GM19238 (cell line): ENCODE data around the gene CLCN5.

ENCODE experiments used
- DNase-seq: peaks from one replicate; pipeline ENCODE4 v3.0.0; 2011; ENCODE audit warnings: low spot score; ENCODE audit not compliant: insufficient read length

Gene CLCN5

DNA sequence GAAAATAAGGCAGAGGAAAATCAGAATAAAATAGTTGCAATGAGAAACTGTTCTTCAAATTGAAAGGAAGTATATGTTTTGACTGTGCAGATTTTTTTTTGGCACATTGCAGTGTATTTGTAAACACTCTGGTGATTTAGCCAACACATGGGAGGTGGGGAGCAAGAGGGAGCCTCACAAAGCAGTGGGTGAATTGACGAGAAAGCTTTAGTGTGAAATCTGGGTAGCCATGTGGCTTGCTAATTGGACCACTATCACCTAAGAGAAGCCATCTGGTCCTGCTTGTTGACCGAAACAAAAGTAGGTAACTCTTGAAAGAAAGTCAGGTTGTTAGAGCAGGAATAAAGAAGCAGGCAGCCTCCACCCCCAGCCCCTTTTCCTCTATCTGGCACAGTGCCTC is 10.4 kb downstream of the CLCN5 start:
- DNase-seq, result no peak

DNA sequence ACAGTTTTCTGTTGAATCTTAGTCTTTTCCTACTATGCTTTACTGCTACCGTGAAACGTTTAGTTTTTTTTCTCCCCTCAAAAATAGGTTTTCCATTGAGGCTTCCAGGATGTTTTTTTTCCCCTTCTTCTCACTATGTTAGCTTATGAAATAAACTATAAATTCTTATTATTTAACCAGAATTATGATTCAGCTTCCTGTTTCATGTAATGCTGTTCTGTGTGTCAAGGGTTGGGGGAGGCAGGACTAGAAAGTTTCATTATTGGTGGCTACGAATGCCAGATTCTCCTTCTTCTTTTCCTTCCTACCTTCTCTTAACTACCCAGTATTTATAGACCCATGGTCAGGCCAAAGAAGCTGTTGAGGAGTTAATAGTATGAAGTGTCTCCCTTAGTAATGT is 11.8 kb downstream of the CLCN5 start:
- no peak for DNase-seq

DNA sequence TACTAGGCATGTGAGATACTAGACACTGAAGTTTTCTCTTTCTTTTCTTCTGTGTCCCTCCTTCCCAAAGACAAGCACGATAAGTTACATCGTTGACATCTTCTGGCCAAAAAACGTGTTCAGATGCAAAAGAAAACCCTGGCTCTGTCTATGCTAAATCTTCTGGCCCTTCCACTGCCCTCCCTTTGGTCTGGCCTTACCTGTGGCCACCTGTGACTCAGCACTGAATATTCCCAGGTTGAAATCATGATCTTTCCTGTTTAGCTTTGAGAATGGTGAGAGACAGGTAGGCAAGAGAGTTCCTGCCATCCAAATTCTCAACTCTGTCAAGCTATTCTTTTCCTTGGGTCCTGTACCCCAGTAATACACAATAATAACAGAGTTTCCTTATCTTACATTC is 12.3 kb downstream of the CLCN5 start:
- DNase-seq, result no peak

DNA sequence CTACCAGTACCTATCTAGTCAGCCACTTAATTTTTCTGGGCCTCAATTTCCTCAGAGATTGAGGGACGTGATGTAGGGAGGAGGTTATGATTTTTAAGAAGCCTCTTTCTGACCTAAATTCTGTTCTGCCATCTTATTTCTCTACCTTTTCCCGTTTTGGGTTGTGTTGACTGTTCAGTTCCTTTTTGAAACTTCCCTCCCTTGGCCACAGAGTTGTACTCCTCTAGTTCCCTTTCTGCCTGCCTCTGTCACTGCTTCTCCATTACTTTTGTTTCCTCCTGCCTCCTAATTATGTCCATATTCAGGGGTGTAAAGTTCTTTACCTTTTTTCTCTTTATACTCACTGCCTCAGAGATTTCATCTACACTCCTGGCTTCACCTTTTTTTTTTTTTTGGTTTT is 25.4 kb downstream of the CLCN5 start:
- no peak for DNase-seq

DNA sequence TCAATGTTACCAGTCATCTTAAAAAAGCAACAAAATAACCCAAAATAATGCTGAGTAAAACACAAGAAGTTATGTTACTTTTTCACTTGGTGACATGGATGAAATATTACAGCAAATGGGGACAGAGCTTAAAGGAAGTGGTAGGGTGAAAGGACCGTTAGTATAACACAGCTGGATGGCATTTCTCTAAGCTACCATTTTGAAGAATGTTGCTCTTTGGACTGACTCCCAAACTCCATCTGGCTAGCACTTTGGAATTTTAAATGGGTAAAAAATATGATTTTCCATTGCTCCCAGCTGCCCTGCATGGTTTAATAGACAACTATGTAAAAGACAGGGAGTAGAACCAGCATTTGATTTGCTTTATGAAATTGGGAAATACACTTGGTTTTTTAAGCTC is 27.6 kb downstream of the CLCN5 start:
- DNase-seq, result no peak

DNA sequence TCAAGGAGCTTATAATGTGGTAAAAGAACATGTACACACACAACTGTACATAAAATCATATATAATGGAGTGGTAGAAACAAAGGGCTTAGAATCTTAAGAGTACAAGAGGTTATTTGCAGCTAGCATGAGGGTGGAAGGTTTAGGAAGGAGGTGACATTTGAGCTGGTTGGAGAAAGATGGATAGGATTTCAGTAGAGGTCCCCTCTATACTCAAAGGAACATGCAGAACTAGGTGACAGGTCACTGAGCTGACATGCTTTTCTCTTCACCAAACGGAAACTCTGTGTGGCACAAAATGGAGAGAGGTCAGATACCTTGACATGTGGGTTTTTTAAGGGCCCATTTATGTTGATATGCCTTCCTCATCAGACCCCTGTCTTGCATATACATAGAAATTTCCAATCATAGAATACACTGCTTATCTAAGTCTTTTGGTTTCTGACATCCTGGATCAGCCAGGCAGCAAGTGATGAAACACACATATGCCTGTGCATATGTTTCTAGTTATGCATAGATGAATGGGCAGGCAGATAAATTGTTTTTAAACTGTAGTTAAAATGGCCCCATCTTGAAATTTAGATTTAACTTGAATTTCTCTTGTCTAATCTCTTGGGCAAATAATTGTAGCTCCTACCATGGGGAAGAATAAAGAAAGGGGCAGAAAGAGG is 29.3 kb downstream of the CLCN5 start:
- DNase-seq, result no peak

DNA sequence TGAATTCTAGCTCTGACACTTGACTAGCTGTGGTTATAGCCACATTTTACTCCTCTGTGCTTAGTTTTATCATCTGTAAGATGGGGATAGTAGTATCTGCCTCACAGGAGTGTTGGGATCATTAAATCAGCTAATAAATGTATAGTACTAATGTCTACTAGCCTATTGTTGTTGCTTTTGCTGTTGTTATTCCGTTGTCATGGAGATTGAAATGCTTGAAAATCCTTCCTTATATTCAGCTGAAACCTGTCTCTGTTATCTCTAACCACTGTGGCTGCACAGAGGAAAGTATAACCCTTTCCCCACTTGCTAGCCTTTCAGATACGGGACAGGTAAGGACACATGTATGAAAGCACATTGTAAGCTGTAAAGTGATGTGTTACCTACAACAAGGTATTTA is 33.9 kb downstream of the CLCN5 start:
- DNase-seq, result no peak

DNA sequence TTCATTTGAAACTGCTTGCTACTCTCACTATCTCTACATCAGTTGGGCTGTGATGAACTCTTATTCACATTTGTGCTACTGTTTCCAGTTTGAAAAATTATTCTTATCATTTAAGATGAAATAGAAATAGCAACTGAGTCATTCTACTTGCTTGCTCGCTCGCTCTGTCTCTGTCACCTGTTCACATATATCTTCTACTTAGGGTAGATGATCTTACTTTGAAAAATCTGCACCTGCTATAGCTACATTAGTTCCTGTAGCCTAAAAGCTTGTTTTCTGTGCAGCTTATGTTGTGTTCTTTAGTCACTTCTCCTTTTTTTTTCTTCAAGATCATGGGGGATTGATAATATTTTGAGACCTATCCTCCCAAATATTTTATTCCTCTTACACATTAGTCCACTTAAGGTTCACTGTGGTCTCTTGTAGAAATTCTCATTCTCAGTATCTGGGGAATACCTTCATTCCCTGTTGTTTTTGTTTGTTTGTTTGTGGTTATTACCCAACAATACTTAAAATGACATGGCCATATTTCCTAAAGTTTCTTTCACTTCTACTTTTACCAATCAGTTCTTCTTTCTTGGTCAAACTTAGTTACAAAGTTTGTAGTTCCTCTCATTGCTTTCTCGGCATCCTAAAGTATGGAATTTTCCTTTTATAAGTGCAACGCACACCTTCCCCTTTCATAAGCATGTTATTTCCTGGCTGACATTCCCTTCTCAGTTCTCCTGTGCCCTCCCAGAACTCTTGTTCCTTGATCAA is 36.5 kb downstream of the CLCN5 start:
- DNase-seq, result no peak

DNA sequence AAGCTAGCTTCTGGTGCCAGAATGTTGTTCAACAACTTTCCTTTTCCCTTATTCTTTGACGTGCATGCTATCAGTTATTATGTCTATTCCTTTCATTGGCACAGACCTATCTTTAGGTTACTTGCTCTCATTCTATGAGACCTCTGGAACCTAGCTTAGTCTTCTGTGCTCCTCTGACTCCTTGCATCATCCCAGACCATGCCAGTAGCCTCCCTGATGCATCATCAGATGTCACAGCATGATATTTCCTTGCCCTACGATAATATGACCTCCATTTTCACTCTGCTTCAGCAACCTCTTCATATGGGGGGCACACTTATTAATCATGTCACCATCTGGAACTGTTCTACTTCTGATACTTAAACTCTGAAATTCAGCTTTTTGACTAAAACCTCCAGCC is 37.2 kb downstream of the CLCN5 start:
- DNase-seq, result no peak

DNA sequence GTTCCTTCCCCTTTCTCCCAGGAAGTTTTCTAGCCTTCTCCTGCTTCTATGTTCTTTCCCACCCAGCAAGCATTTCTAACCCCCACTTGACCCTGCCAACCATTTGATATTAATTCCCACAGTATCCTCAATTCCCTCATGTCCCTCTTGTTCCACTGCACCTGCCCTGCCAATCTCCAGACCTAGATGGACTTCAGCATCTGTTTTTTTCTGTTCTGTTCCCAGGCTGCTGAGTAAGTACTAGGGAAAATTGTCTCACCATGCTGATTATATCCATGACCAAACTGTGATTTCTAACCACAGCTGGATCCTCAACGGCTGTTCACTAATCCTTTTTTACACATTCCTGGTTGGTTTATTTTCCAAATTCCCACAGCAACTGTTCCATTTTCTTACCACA is 37.7 kb downstream of the CLCN5 start:
- DNase-seq, result no peak

DNA sequence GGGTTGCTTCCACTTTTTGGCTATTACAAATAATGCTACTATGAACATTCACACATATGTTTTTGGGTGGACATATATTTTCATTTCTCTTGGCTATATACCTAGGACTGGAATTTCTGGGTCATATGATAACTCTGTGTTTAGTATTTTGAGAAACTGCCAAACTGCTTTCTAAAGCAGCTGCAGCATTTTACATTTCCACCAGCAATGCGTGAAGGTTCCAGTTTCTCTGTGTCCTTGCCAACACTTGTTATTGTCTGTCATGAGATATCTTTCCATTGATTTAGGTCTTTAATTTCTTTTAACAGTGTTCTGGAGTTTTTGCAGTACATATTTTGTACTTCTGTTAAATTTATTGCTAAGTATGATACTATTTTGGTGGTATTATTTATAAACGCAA is 48.3 kb downstream of the CLCN5 start:
- DNase-seq, result no peak

DNA sequence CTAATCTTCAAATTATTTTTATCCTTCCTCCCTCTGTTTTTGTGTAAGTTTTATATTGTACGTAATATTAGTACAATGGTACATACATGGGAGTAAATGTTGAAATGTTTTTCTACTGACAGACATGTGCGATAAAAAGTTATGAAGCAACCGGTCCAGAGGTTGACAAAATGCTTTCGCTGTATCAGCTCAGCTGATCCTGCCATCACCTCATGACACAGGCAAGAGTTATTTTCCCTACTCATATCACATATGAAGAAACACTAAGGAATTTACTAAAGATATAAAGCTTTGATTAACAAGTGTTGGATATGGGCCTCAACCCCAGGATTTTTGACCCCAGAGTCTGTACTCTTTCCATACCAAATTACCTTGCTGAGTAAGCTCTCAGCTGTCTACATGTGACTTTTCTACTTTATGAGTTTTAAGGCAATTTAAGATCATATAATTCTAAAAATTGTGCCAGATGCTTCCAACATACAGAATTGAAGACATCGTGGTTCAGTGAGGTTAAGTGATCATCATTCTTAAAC is 50.0 kb downstream of the CLCN5 start:
- no peak for DNase-seq

DNA sequence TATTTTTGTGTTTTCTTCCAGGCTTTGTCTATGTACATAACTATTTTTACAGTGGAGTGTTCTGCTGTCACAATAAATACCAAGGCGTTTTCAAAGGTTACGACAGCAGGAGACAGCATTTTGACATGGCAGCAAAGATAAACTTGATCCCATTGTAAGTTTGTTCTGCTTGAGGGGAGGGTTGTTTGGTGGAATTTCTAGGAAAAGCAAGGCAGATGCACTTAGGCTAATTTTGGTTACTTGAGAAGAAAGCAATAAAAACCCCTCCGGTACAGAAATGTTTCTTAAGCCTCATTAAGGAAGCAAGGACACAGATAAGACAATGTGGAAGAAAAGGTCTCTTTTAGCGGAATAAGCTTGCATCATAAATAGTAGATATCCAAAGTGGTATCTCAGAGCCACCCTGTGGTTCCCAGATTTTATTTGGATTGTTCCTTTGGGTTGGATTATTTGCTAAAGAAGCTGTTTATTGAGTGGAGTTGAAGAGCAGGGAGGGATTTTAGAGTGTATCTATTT is 54.3 kb downstream of the CLCN5 start:
- DNase-seq, result no peak

DNA sequence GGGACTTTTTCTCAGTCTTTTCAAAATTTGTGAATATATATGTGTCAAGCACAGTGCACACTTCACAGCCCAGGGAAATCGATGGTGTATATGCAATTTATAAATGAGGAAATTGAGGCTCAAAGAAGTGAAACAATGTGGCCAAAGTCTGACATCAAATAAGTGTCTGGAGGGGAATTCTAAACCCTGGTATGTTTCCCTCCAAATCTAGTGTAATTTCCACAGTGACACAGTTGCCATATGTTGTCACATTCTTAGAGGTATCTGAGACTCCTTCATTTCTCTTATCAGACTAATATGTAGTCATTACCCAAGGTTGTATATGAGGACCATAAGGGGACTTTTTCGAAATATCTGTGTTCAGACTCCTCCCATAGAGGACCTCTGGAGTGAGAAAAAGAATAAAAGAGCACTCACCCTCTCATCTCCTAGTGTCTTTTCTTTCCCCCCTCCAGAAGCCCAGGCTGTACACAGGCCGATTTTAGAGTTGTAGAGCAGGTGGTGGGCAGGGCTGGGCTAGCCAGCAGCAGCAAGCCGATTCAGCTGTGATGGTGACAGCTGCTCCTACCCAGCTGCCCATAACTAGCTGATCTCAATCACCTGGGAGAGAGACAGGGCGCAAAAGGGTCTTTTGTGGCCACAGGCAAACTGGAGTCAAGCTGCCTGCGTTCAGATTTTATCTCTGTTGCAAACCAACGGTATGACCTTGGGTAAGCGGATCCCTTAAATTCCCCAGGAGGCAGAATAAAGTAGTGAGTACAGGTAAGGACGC is 55.1 kb downstream of the CLCN5 start:
- DNase-seq, result no peak

DNA sequence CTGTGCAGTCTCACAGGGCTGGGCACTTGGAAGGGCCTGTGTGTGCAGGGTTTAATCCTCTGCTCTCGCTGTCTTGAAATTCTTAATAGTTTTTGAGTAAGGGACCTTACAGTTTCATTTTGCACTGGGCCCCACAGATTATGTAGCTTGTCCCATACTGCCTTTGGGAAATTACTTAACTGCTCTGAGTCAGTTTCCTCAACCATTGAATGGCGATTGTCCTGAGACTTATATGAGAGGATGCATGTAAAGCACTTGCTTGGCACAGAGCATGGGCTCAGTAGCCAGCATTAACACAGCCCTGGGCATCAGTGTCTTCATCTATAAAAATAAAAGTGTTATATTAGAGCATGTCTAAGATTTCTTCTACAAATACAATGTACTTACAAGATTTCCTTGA is 55.8 kb downstream of the CLCN5 start:
- no peak for DNase-seq

DNA sequence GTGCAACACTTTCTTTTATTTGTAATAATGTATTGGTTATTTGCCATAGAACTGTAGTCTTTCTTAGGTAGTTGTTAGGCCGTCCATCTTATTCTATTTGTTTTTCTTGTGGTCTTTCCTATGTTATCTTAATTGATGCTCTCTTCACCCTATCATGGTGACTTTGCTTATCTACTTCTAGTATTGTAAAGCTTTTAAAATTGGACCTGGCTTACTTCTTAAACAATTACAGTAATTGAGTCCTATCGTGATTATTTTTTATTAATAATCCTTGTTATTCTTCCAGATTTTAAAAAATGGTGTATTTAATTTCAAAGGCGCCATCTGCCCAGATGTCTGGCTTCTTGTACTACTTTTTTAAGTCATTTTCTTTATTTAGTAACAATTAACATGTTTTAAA is 63.7 kb downstream of the CLCN5 start:
- no peak for DNase-seq

DNA sequence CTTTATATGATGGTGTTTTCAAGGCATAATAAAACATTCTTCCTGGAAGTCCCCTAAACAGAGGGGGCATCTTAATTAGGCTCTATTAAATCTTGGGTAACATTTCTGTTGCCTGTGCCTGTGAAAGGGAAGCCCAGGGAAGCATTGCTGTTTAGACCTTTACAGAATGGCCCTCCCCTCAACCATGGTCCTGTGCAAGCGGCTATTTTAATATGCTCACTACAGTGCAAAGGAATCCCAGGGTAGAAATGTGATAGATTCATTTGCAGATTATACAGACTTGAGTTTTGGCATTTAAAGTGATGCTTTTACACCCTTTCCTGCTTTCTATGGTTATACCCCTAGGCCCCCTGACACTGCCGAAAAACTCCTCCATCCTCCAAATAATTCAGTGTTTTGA is 65.3 kb downstream of the CLCN5 start:
- DNase-seq, result no peak

DNA sequence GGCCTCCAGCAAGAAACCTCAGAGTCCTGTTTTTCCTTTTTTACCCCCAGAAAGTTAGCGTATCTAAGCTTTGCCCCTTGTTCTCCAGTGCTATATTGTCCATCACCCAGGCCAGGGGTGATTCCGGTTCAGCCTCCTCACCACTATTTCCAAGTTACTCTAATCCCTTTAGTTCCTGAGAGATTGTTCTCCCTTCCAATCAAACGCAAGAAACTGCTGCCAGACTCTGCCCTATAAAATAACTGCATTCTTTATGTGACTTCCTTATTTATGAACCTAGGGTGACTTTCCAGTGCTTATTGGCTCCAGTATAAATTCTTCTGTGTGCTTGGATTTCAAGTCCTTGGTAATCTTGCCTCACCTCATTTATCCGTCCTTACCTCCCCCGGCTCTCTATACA is 65.7 kb downstream of the CLCN5 start:
- DNase-seq, result no peak

DNA sequence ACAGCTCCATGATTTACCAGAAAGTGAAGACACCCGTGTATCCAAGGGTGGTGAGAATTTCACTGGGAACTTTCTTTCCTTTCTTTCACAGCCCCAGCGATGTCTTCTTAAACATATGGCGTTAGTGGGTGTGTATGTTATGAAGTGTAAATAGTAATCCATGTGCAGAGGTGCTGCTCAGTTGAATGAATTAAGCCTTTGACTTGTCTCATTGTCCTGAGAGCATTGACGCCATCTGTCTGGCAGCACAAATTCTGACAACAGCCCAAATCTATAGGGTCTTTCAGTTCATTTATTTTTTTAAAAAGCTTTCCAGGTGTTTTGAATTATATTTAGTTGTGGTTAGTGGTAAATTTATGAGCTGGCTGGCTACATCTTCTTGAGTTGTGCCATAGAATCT is 69.4 kb downstream of the CLCN5 start:
- no peak for DNase-seq

DNA sequence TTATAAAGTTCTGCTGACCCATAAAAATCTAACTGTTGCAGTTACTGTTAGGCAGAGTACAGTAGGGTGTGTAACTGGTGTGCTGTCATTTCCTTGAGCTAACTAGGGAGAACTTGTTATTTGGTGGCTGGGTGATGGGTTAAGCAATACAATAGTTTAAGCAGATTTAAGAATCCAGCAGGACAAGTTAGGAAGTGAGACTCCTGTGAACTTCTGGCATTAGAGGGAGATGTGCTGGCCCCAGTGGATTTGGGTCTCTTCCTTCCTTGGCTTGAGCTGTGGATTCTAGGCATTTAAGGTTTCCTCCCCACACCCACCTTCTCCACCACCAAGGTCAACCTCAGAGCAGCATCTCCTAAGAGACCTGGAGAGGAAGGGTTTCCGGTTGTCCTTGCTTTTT is 70.5 kb downstream of the CLCN5 start:
- DNase-seq, result no peak

DNA sequence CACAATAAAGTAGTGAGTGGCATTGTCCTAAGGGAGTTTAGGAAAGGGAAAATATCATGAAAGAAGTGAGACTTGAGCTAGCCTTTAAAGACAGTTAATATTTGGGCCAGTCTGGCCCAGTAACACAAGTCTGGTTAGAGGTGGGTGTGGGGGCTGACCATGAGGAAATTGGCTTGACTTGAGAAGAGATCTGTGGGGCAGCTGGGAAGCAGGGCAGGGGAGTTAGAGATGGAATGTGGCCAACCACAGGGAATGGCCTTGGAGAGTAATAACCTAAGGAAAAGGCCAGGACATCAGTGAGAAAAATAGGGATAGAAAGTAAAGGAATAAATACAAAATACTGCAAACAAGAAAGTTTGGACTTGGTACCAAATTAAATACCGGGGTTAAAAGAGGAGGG is 71.3 kb downstream of the CLCN5 start:
- no peak for DNase-seq

DNA sequence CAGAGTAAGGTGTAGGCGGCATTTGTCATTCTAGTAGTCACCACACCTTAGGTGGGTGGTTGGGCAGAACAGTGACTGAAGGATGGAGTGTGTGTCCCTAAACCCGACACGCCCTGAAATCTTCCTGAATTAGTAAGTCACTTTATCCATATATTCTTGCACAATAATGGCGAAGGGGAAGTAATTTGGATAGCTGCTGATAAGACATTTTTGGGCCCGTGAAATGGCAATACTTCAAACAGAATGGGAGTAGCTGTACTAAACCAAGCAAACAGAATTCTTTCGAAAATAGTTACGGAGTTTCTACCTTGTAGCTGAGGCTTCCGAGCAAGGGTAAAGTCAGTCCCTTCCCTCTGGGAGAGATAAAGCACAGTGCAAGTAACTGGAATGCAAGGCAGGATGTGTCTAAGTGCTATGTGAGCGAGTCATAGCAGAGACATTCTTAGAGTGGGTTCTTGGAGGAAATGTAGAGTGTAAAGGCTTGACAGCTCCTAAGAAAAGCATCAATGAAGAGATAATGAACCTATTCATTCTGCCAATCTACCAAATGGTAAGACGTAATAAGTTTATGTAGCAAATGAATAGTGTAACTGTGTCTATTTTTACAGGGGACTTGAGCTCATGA is 72.8 kb downstream of the CLCN5 start:
- no peak for DNase-seq
